Right lobe of liver (tissue), 6 donors: ENCODE results near the gene EPHB3. TPM values are rescaled to one million over a fixed set of nuclear protein-coding genes. Genes with fewer than 3 reads are reported as not detected.

Source experiments
- ATAC-seq, 4 donors: fragments of 200-7000 bp; cut with Tn5 transposase; one replicate each; pipeline ENCODE4 v1.9.1; 2020; ENCODE audit warnings: mild to moderate bottlenecking in 4 of 4, moderate library complexity in 4 of 4
- DNase-seq, 3 donors: peaks; one replicate each; pipeline ENCODE4 v3.0.0-alpha.2; 2020
- H3K27ac ChIP-seq, 3 donors: fragments of 200-600 bp; one replicate each; pipeline ENCODE4 v1.8.0; 2022
- H3K27me3 ChIP-seq, 2 donors: fragments of 200-600 bp; one replicate each; pipeline ENCODE4 v1.8.0; 2022
- H3K36me3 ChIP-seq, 4 donors: fragments of 200-600 bp; sonication (generic) in 1 of 4; one replicate each; pipeline versions ENCODE4 v1.5.1 to v1.8.0; 2017 to 2022; ENCODE audit warnings: control low read depth in 1 of 4
- H3K4me1 ChIP-seq, 4 donors: fragments of 200-600 bp; sonication (generic) in 1 of 4; one replicate each; pipeline versions ENCODE4 v1.5.1 to v1.8.0; 2017 to 2022; ENCODE audit warnings: control low read depth in 1 of 4
- H3K4me3 ChIP-seq, 3 donors: fragments of 200-600 bp; one replicate each; pipeline ENCODE4 v1.8.0; 2022
- H3K9me3 ChIP-seq, 4 donors: fragments of 200-600 bp; sonication (generic) in 1 of 4; one replicate each; pipeline versions ENCODE4 v1.5.1 to v1.8.0; 2017 to 2022; ENCODE audit warnings: control low read depth in 1 of 4
- POLR2A ChIP-seq: fragments of 450-650 bp; IDR thresholded peaks from one replicate; pipeline ENCODE4 v1.6.1; 2017; ENCODE audit warnings: antibody characterized with exemption, mild to moderate bottlenecking
- WGBS: methylation state at CpG from one replicate; pipeline ENCODE4 v1.1.6; 2018; ENCODE audit warnings: low coverage, low lambda C conversion rate; ENCODE audit not compliant: insufficient coverage; ENCODE audit errors: missing lambda C conversion rate; 5-methylcytosine and 5-hydroxymethylcytosine counted together
- intact Hi-C, 2 donors: fragments of 100-400 bp; cut with DNase I; formaldehyde crosslinking; loops; one replicate each; pipeline versions ENCODE4 v1.11.2 to v1.14.1; 2022
- total RNA-seq, 6 experiments: library from RNA; depleted of rRNA in 2 of 6; stranded (reverse); fragments of >200 nt in 2 of 6; fragmentation: NEBNext Ultra II Directional in 3 of 6; extraction: Animal tissue kit (Norgen Biotek cat#: 25700) in 3 of 6; gene quantifications; one replicate each; pipeline versions ENCODE4 v1.1.0 to v1.2.4, GENCODE V29; 2016 to 2023
- TF ChIP-seq, protein P1 (sequence below), 4 donors: fragments of 200-600 bp in 3 of 4; fragments of 450-650 bp in 1 of 4; IDR thresholded peaks; one replicate each; pipeline versions ENCODE4 v1.5.1 to v1.8.0; 2016 to 2022; ENCODE audit warnings: antibody characterized with exemption in 4 of 4, mild to moderate bottlenecking in 2 of 4
- donor health status: DM: no; HTN: yes; CAD: no.
- donor health status: DM: no; HTN: no; CAD: no.
- donor health status: DM: no; HTN: no; CAD: no.
- donor health status: DM: no; HTN: yes; CAD: no.
- donor health status: DM: no; HTN: yes; CAD: no.

Gene EPHB3
- total RNA-seq, 6 experiments from 2014 or later, result 0.12 to 0.71 (median 0.37) TPM

GRCh38 chr3:184539801-184540435 lies 21.7 kb upstream of the EPHB3 start:
- TF ChIP-seq POLR2A, result no peak
- TF ChIP-seq, protein P1, sequence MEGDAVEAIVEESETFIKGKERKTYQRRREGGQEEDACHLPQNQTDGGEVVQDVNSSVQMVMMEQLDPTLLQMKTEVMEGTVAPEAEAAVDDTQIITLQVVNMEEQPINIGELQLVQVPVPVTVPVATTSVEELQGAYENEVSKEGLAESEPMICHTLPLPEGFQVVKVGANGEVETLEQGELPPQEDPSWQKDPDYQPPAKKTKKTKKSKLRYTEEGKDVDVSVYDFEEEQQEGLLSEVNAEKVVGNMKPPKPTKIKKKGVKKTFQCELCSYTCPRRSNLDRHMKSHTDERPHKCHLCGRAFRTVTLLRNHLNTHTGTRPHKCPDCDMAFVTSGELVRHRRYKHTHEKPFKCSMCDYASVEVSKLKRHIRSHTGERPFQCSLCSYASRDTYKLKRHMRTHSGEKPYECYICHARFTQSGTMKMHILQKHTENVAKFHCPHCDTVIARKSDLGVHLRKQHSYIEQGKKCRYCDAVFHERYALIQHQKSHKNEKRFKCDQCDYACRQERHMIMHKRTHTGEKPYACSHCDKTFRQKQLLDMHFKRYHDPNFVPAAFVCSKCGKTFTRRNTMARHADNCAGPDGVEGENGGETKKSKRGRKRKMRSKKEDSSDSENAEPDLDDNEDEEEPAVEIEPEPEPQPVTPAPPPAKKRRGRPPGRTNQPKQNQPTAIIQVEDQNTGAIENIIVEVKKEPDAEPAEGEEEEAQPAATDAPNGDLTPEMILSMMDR (IDR thresholded peaks at IDR 0.05), result no peak
- Histone ChIP-seq H3K36me3 (no peaks in the 10 kb centered on the region), H3K27me3 (no peaks in the 10 kb centered on the region), H3K9me3 (no peaks in the 10 kb centered on the region), H3K4me3 (no peak overlapping the region), H3K27ac (no peak overlapping the region), H3K4me1 (peaks cover 0 to 4% (median 0%) of the 10 kb centered on the region in 4 donors)
- peak in 1 of 3 donors; percentile 12 for DNase-seq
- WGBS, result 73% methylated on average over 12 of the region's 16 CpGs
- intact Hi-C loops, result no loop called here
- ATAC-seq, result no peak

GRCh38 chr3:184540777-184541681 lies 20.6 kb upstream of the EPHB3 start:
- H3K4me3 ChIP-seq, result no peak overlapping the region
- intact Hi-C loops, result no loop called here
- peak; percentile 78 to 82 (median 82) for ATAC-seq
- H3K9me3 ChIP-seq, result no peaks in the 10 kb centered on the region
- no peaks in the 10 kb centered on the region for H3K27me3 ChIP-seq
- peaks cover 0 to 4% (median 0%) of the 10 kb centered on the region in 4 donors for H3K4me1 ChIP-seq
- no peaks in the 10 kb centered on the region for H3K36me3 ChIP-seq
- 30% methylated on average over 13 of the region's 14 CpGs for WGBS
- no peak overlapping the region for H3K27ac ChIP-seq
- TF ChIP-seq, protein P1 (IDR thresholded peaks at IDR 0.05), result peak; percentile 64 to 86 (median 79)
- TF ChIP-seq POLR2A, result no peak
- DNase-seq, result peak; percentile 76 to 83 (median 80)

GRCh38 chr3:184541886-184542562 lies 19.6 kb upstream of the EPHB3 start:
- Histone ChIP-seq H3K27me3 (no peaks in the 10 kb centered on the region), H3K9me3 (no peaks in the 10 kb centered on the region), H3K4me3 (no peak overlapping the region), H3K27ac (no peak overlapping the region), H3K4me1 (peaks cover 0 to 4% (median 0%) of the 10 kb centered on the region in 4 donors), H3K36me3 (no peaks in the 10 kb centered on the region)
- intact Hi-C loops, result no loop called here
- DNase-seq (peak in 1 of 3 donors; percentile 26), ATAC-seq (no peak)
- WGBS, result 58% methylated on average over 8 of the region's 16 CpGs
- TF ChIP-seq, protein P1 (IDR thresholded peaks at IDR 0.05), result no peak
- no peak for TF ChIP-seq POLR2A

- ATAC-seq, result no peak
- WGBS, result 38% methylated on average over 3 of the region's 4 CpGs
- no peaks in the 10 kb centered on the region for H3K27me3 ChIP-seq
Measured at GRCh38 chr3:184542577-184542976, 19.0 kb upstream of the EPHB3 start.

More at GRCh38 chr3:184542577-184542976, 19.0 kb upstream of the EPHB3 start:
- Histone ChIP-seq H3K4me1 (peaks cover 0 to 4% (median 0%) of the 10 kb centered on the region in 4 donors), H3K4me3 (no peak overlapping the region), H3K27ac (no peak overlapping the region), H3K9me3 (no peaks in the 10 kb centered on the region), H3K36me3 (no peaks in the 10 kb centered on the region)
- no peak for DNase-seq
- TF ChIP-seq, protein P1 (IDR thresholded peaks at IDR 0.05), result no peak
- no peak for TF ChIP-seq POLR2A
- intact Hi-C loops, result no loop called here
